ENCODE data around the gene FN3KRP.
"Not testable (repeated sequence)": the region's sequence is repeated elsewhere in the genome, so short reads cannot be mapped to it uniquely, and the experiment has no call there.

The FN3KRP gene

DNA sequence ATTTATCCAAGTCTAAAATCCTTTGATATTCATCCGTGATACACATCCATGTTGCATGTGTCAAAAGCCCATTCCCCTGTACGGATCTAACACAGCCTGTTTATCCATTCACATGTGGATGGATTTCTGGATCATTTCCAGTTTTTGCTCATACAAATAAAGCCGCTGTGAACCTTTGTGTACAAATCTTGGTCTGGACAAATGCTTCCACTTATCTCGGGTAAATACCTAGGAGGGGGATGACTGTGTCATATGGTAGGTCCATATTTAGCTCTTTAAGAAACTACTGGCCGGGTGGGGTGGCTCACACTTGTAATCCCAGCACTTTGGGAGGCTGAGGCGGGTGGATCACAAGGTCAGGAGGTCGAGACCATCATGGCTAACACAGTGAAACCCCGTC lies 29.0 kb downstream of the FN3KRP start:
- no peak for DNase-seq

DNA sequence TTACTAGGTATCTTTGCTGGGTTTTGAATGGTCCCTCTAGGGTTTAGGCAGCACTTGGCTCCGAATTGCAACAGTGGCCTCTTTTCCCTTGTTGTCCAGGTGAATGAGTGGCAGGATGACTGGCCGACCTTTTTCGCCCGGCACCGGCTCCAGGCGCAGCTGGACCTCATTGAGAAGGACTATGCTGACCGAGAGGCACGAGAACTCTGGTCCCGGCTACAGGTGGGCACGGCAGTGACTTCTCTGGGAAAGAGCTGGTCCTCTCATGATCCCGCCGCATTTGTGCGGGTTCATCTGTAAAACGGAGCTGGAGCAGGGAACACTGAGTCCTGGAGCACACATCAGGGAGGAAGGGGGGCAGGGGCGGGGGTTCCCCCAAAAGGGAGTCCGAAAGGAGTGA lies 32.2 kb downstream of the FN3KRP start:
- no peak for DNase-seq

DNA sequence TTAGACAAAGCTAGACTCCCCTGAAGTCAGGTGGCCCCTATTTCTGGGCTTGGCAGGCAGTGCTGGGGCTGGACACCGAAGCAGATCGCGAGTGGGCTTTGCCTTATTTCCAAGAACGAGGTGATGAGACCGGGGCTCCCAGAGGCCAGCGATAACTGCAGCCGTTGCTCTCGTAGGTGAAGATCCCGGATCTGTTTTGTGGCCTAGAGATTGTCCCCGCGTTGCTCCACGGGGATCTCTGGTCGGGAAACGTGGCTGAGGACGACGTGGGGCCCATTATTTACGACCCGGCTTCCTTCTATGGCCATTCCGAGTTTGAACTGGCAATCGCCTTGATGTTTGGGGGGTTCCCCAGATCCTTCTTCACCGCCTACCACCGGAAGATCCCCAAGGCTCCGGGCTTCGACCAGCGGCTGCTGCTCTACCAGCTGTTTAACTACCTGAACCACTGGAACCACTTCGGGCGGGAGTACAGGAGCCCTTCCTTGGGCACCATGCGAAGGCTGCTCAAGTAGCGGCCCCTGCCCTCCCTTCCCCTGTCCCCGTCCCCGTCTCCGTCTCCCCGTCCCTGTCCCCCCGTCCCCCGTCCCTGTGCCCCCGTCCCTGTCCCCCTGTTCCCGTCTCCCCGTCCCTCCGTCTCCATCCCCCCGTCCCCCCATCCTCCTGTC lies 33.9 kb downstream of the FN3KRP start:
- no peak for DNase-seq

DNA sequence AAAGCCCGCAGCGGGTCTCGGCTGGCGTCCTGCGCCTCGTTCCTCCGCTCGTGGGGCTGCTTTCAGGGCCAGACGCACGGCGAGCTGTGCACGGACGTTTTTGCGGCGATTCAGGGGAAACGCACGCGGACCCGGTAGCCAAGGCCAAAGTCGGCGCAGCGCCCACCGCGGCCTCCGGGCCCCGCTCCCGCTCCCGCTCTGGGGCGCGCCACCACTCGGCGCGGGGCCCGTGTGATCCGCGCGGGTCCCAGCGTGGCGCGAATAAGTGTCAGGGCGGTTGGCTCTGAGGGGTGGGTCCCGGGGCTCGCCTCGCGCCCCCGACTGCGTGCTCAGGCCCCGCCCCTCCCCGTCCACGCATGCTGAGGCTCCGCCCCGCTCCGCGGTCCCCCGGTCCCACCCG lies 34.7 kb downstream of the FN3KRP start:
- DNase-seq: no peak

DNA sequence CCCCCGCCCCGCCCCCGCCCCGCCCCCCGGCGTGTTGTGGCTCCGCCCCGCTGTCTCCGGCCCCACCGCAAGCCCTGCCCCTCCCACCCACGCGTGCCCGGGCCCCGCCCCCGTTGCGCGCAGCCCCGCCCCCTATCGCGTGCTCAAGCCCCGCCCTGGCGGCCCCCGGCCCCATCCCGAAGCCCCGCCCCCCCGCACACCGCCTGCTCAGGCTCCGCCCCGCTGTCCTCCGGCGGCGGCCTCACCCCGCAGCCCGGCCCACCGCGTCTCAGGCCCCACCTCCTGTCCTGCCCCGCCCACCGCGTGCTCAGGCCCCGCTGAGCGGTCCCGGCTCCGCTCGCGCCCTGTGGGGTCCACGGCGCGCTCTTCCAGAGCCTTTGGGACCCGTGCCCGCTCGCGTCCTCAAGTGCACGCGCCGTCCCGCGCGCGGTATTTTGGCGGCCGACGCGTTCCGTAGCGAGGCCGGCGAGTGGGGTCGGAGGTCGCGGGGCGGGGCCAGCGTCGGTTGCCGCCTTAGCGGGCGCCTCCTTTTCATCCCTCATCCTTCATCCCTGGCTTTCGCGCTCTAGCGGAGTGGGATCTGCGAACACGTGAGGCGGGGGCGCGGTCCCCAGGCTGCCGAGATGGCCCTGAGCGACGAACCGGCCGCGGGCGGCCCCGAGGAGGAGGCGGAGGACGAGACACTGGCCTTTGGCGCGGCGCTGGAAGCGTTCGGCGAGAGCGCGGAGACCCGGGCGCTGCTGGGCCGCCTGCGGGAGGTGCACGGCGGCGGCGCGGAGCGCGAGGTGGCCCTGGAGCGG lies 35.3 kb downstream of the FN3KRP start, which contains the start of gene TBCD:
TBCD (plus strand) TSS at position 495 of the 800 bp plus-strand sequence; CDS start at position 624, 129 bp downstream.
- DNase-seq: peak; percentile 82 to 91

DNA sequence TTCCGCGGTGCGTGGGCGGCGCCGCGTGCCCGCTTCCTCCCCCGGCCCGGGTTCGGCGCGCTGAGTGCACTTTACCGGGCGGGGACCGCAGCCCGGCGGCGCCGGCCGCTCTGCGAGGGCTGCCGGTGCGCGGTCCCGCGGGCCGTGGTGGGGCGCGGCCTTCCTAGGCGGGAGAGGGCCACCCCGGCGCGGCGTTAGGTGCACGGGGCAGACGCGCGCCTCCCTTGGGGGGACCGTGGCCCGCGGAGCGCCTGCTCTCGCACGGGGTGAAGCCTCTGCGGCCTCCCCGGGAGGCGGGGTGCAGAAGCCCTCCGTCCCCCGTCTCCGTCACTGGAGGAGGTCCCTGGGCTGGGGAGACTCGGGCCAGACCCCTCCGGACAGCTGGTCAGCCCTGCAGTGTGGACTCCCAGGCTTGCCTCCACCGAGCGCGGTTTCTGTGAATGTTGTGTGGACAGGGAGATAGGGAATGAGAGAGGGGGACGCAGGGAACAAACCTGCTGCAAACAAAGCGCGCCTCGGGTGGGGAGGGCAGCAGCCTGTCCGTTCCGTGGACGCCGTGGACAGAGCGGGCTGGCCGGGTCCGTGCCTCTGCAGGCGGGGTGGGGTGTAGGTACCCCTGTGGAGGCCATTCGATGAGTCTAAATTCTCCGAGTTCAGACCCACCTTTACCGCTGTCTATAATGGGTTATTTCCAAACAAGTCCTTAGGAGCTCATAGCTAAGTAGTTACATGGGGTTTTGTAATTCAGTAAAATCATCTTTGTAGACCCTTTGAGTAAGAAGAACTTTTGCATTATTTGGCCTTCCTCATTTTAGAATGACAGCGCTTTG lies 36.1 kb downstream of the FN3KRP start:
- peak in 1 of 2 experiments; percentile 53 for DNase-seq

DNA sequence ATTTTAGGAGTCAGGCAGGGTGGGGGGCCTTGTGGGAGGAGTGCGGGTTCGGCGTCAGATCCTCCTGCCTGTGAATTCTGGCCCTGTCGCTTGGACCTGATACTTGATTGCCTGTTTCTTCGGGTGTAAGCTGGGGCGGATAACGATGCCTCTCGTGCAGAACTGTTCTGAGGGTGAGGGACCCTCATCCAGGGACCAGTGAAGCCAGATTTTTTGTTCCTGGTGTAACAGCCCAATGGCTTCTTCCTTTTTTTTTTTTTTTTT lies 36.6 kb downstream of the FN3KRP start:
- DNase-seq: no peak

DNA sequence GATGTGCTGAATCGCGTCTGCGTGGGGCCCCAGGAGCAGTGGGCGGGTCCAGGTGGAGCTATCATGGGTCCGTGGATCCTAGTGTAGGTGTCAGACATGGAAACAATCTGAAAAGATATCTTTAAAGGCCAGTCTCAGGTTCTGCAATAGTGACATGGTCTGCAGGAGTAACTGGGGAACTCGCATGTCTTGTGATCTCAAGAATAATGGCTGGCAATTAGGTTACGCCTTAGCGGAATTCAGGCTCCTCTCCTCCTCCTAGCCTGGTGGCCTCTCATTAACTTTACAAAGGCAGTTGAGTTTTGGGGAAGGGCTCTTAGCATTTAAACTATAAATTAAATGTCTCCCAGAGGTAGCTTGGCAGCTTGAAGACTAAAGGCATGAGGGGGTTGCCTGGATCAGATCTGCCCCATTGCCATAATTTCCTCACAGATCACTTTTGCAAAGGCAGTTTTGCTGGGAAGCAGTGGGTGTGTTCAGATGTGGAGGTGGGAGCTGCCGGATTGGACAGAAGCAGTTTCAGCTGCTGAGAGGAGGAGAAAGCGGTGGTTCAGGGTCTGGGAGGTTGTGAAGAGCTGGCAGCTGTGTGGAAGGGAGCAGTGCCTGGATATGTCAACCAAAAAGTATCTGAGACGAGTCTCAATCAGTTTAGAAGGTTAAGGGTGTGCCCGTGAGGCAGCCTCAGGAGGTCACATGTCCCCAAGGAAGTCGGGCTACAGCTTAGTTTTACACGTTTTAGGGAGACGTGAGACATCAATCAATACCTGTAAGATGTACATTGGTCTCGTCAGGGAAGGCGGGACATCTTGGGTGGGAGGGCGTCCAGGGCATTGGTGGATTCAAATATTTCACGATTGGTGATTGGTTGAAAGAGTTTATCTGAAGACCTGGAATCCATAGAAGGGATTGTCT lies 38.0 kb downstream of the FN3KRP start:
- DNase-seq: no peak

DNA sequence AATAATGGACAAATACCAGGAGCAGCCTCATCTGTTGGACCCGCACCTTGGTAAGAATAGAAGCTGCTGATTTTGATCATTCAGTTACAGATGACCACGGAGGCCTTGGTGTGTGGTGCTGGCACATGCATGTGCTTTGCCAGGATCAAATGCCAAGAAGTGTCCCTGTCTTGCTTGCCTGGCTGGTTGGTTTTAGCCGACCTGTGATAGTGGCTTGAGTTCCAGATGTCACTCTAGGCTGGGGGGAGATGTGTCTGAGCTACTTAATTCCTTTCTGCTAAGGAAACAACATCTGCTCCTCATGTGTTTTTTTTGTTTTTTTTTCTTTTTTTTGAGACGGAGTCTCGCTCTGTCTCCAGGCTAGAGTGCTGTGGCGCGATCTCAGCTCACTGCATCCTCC lies 39.7 kb downstream of the FN3KRP start:
- no peak for DNase-seq

DNA sequence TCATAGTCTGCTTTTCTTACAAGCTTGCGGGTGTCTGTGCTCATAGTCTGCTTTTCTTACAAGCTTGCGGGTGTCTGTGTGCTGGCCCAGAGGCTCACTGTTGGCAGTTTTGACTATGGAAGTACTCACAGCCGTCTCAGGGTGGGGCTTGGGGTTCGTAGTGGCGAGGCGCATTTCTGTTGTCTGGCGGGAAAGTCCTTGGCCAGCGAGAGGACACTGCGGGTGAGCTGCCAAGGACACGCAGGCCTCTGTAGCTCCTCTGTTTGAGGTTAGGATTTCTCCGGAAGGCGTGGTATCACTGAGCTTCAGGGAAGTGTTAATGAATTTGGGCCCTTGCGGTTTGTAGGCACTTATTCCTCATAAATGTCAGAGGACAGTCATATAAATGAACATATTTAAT lies 48.9 kb downstream of the FN3KRP start:
- no peak for DNase-seq

DNA sequence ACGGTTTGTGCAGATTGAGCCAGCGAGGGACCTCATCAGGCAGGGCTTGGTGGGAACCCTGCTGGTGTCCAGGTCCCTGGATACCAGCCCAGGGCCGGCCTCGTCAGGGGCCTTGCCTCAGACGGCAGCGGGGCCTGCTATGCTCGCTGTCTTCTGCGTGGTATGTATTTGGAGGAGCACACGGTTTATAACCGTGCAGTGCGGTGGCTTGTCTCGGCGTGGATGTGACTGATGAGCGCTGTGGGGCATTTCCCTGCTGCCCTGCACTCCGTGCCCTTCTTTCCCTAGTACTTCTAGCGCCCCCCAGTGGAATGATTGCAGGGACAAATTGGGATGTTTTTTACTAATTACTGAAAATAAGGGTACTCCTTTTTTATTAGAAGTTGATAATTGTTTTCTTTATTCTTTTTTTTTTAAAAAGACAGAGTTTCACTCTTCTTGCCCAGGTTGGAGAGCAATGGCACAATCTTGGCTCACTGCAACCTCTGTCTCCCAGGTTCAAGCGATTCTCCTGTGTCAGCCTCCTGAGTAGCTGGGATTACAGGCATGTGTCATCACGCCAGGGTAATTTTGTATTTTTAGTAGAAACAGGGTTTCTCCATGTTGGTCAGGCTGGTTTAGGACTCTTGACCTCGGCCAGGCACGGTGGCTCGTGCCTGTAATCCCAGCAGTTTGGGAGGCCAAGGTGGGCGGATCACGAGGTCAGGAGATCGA lies 50.7 kb downstream of the FN3KRP start:
- peak; percentile 19 to 32 for DNase-seq

DNA sequence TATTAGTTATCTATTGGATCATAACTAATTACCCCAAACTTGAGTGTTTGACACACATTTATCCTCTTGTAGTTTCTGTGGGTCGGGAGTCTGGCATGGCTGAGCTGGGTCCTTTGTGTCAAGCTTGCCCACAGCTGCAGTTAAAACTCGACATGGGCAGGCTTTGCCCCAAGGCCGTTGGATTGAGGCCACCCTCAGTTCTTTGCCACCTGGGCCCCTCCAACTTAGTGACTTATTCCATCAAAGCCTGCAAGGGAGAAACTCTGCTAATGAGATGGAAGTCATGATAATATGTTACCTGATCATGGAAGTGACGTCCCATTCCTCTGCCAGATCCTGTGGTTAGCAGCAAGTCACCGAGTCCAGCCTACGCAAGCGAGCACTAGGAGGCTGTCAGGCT lies 52.5 kb downstream of the FN3KRP start:
- no peak for DNase-seq

DNA sequence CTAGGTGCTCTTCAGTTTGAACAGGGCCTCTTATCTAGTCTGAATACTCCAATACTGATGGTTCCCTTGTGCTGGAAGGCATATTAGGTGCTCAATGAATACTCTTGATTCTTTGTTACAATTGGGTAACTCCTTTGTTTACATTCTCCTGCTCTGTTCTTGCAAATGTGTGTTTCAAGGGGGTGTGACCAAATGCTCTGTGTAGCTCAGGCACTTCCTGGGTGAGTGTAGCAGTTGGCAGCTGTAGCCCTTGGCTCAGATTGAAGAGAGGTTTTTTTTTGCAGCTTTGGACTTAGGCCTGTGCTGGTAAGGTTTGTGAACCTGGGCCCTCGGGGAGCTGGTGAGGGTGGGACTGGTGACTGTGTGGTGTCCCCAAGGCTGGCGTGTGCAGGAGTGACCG lies 55.5 kb downstream of the FN3KRP start:
- no peak for DNase-seq

DNA sequence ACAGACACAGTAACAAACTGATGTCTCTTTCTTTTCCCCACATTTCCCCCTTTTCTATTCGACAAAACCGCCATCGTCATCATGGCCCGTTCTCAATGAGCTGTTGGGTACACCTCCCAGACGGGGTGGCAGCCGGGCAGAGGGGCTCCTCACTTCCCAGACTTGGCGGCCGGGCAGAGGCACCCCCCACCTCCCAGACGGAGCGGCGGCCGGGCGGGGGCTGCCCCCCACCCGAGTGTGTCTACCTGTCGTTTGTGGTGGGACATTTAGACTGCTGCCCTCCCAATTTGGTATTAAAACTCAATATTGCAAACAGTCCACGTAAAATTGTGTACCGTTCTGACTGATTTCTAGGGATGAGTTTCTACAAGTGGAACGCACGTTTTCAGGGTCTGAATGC lies 58.0 kb downstream of the FN3KRP start:
- not testable (repeated sequence) for DNase-seq

DNA sequence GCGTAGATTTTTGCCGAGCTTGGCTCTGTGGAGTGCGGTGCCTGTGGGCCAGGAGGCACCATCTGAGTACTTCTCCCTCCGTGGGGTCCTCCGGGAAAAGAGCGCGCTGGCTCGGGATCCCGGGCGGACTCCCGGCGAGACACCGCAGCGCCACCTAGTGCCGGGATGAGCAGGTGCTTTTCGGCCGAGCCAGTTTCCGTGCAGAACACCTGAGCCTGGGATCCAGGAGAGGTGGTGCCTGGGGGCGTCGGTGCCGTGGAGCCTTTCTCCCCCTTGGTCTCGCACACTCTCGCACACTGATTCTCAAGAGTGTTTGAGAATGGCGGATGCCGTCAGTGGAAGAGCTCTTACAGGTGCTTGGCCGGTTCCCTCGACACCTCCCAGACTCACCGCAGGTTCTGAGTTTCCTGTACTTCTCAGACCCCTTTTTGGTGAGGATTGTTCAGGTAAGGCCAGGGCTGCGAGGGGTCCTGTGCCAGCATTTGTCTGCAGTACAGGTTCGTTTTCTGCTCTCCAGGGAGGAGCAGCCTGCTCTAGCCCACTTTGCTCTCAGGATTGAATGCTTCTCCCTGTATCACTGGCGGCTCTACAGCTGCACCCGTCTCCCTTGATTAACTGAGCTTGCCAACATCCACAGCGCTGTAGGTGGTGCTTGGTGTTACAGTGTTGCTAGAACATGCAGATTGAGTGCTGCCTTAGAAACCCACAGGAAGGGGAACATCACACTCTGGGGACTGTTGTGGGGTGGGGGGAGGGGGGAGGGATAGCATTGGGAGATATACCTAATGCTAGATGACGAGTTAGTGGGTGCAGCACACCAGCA lies 58.7 kb downstream of the FN3KRP start:
- peak; percentile 20 to 39 for DNase-seq

DNA sequence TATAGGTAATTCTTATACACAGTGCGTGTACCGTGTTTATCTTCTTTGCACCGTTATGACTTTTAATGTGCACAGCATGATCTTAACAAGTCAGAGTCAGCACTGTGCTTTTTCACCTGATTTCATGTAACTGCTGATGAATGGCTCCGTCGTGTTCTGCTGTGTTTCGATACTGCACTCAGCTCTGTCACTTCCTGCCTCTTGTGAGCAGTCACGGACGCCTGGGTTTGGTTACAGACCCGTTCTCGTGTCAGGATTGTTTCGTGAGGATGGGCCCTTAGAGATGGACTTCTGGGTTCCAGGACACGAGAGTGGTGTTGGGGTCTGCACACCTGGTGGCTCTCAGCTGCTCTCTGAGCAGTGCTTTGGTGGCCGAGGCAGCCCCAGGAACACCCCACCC lies 59.9 kb downstream of the FN3KRP start:
- no peak for DNase-seq

Measured in stimulated activated CD4-positive, alpha-beta T cell treated with anti-CD3 and anti-CD28 coated beads, Interleukin-4, amount 100 ng/mL, for 4 hours (primary cell).